Heart left ventricle (tissue), 13 donors: ENCODE results near the gene SUGCT.

Experiments used
- POLR2A ChIP-seq, 2 donors: fragments of 450-650 bp; IDR thresholded peaks; one replicate each; pipeline ENCODE4 v1.6.1; 2017; ENCODE audit warnings: antibody characterized with exemption in 2 of 2, mild to moderate bottlenecking in 2 of 2, moderate library complexity in 2 of 2
- TF ChIP-seq, protein P1 (sequence below), 12 donors: fragments of 200-600 bp; sonication (generic) in 4 of 12; IDR thresholded peaks; one replicate each; pipeline versions ENCODE4 v1.5.0 to v1.8.0; 2018 to 2022; ENCODE audit warnings: antibody characterized with exemption in 12 of 12, mild to moderate bottlenecking in 5 of 12
- donor health status: ischemic (EF 13 %, LVEDD 7.1; RV severe dilation, severe dysfunction).
- donor health status: DM: no; HTN: yes; CAD: no.
- donor health status: DM: no; HTN: no; CAD: no.
- donor health status: ischemic (EF 25% LVEDD 6.9; RV normal size, moderate dysfunction).
- donor health status: ischemic (EF 25% LVEDD 5.7; RV mildly dilated, moderate dysfunction).
- donor health status: ischemic (EF 35%, LVEDD 5.7; RV mildly dilated, moderate dysfunction).
- donor health status: nonischemic (EF 11% LVEDD 7.7; RV severe dilation, severe dysfunction).
- donor health status: DM: yes; HTN: yes; CAD: no.
- donor health status: PGD.
- donor health status: ischemic (EF 29% LVEDD 5.4; RV normal size, mild dysfunction).
- donor health status: nonischemic (EF 23%, LVEDD 6.1; RV moderate dilation, normal function).

- TF ChIP-seq, protein P1, sequence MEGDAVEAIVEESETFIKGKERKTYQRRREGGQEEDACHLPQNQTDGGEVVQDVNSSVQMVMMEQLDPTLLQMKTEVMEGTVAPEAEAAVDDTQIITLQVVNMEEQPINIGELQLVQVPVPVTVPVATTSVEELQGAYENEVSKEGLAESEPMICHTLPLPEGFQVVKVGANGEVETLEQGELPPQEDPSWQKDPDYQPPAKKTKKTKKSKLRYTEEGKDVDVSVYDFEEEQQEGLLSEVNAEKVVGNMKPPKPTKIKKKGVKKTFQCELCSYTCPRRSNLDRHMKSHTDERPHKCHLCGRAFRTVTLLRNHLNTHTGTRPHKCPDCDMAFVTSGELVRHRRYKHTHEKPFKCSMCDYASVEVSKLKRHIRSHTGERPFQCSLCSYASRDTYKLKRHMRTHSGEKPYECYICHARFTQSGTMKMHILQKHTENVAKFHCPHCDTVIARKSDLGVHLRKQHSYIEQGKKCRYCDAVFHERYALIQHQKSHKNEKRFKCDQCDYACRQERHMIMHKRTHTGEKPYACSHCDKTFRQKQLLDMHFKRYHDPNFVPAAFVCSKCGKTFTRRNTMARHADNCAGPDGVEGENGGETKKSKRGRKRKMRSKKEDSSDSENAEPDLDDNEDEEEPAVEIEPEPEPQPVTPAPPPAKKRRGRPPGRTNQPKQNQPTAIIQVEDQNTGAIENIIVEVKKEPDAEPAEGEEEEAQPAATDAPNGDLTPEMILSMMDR (IDR thresholded peaks at IDR 0.05): no peak
- no peak for TF ChIP-seq POLR2A (IDR thresholded peaks at IDR 0.05)
Measured at GRCh38 chr7:40429826-40430225, 295.0 kb downstream of the SUGCT start.
